ENCODE results near the gene DYNC1LI1. TPM values are rescaled to one million over a fixed set of nuclear protein-coding genes. Genes with fewer than 3 reads are reported as not detected.

DYNC1LI1 gene
- total and polyA plus RNA-seq, 9 of the 15 experiments (the other 6 are each of a cell fraction or from before 2014, with no cell fraction given), result 21.0 to 85.4 (median 61.3) TPM

DNA sequence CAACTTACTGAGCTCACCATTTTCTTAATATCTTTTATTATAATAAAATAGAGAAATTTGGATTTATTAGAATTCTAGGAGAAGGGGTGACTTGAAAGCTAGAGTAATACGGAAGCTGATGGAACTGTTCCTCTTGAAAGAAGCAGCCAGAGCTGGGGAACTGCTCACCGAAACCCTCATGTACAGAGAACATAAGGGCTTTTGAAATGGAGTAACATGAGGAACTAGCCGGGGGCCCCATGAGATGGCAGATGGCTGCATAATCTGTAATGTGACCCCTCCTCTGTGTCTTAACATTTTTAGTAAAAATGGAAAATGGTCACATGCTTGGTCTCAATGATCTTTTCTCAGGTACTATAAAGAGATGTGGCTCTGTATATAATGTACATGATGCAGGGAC is 15.7 kb upstream of the DYNC1LI1 start:
- DNase-seq (ENCODE audit: extremely low read depth in 1 of 4, low spot score in 3 of 4), result no peak
- Histone ChIP-seq H4K20me1 (replicated peaks; ENCODE audit: control insufficient read depth, insufficient read depth, low read length) (no peaks in the 10 kb centered on the region), H3K9me3 (replicated peaks; ENCODE audit: control insufficient read depth, insufficient read depth, low read depth, low read length) (no peaks in the 10 kb centered on the region), H3K27ac (ENCODE audit: extremely low read depth, low read depth, low read length) (no peak overlapping the region), H3K9ac (ENCODE audit: insufficient read depth in 1 of 2, low read depth in 2 of 2, low read length in 2 of 2) (no peak overlapping the region), H3K36me3 (ENCODE audit: control insufficient read depth, insufficient read depth, low read length) (no peaks in the 10 kb centered on the region), H3K4me1 (replicated peaks in 1 of 2; ENCODE audit: control insufficient read depth in 2 of 2, insufficient read depth in 2 of 2, low read length in 2 of 2) (no peaks in the 10 kb centered on the region), H2AFZ (ENCODE audit: low read depth, low read length) (no peak overlapping the region), H3K4me3 (no peak overlapping the region), H3K79me2 (ENCODE audit: control insufficient read depth, insufficient read depth, low read length) (no peaks in the 10 kb centered on the region), H3K4me2 (ENCODE audit: insufficient read depth, low read length) (no peak overlapping the region), H3K27me3 (ENCODE audit: control insufficient read depth in 2 of 2, insufficient read depth in 2 of 2, low read length in 2 of 2) (peaks cover 13 to 16% of the 10 kb centered on the region in 2 experiments; a peak in 4 of 5 replicates), H3K9me1 (ENCODE audit: control insufficient read depth, insufficient read depth, low read length) (no peaks in the 10 kb centered on the region)
- in situ Hi-C loops (cut with MboI) (no loop called here), intact Hi-C loops (cut with micrococcal nuclease) (no loop called here)
- TF ChIP-seq, protein P1, sequence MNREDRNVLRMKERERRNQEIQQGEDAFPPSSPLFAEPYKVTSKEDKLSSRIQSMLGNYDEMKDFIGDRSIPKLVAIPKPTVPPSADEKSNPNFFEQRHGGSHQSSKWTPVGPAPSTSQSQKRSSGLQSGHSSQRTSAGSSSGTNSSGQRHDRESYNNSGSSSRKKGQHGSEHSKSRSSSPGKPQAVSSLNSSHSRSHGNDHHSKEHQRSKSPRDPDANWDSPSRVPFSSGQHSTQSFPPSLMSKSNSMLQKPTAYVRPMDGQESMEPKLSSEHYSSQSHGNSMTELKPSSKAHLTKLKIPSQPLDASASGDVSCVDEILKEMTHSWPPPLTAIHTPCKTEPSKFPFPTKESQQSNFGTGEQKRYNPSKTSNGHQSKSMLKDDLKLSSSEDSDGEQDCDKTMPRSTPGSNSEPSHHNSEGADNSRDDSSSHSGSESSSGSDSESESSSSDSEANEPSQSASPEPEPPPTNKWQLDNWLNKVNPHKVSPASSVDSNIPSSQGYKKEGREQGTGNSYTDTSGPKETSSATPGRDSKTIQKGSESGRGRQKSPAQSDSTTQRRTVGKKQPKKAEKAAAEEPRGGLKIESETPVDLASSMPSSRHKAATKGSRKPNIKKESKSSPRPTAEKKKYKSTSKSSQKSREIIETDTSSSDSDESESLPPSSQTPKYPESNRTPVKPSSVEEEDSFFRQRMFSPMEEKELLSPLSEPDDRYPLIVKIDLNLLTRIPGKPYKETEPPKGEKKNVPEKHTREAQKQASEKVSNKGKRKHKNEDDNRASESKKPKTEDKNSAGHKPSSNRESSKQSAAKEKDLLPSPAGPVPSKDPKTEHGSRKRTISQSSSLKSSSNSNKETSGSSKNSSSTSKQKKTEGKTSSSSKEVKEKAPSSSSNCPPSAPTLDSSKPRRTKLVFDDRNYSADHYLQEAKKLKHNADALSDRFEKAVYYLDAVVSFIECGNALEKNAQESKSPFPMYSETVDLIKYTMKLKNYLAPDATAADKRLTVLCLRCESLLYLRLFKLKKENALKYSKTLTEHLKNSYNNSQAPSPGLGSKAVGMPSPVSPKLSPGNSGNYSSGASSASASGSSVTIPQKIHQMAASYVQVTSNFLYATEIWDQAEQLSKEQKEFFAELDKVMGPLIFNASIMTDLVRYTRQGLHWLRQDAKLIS (CRISPR knock-in tag; IDR thresholded peaks at IDR 0.05), result no peak
- TF ChIP-seq PHTF2 (CRISPR knock-in tag; IDR thresholded peaks at IDR 0.05), result no peak
- TF ChIP-seq, protein P2, sequence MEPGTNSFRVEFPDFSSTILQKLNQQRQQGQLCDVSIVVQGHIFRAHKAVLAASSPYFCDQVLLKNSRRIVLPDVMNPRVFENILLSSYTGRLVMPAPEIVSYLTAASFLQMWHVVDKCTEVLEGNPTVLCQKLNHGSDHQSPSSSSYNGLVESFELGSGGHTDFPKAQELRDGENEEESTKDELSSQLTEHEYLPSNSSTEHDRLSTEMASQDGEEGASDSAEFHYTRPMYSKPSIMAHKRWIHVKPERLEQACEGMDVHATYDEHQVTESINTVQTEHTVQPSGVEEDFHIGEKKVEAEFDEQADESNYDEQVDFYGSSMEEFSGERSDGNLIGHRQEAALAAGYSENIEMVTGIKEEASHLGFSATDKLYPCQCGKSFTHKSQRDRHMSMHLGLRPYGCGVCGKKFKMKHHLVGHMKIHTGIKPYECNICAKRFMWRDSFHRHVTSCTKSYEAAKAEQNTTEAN (CRISPR knock-in tag; IDR thresholded peaks at IDR 0.05), result no peak
- WGBS (ENCODE audit: insufficient coverage, low coverage, missing lambda C conversion rate), result 12% methylated on average over 3 of the region's 3 CpGs
- no TSS peak for BruUV-seq (replicated peaks)
- ChIA-PET POLR2A (interaction anchor here (0.6 to 1.5 kb wide), 3 partner anchors 10 to 93 kb away, joined by 3 to 9 read pairs (median 4); no protein-coding TSS in a partner anchor), CTCF (ENCODE audit: low intra/inter-chr PET ratio) (no interaction called here)
- no peak for FAIRE-seq
- no peak for ATAC-seq

Measured in K562 (cell line).